Measurements from ENCODE around the gene DNMT1.

The DNMT1 gene

DNA sequence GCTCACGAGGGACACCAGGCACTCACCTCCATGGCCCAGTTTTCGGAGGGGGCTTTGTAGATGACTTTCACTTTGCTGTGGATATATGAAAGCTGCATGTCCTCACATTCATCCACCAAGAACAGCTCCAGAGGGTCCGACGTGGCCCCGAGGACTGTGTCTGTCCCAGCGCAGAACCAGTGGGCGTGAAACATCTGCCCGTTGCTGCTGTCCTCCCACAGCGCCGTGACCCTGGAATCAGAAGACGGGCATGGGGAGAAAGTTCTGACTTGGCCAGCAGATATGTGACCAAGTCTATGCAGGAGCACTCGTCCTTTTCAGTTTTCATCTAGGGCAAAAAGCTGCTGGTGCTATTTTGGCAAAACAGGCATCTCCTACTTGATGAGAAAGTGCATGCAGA lies 45.3 kb downstream of the DNMT1 start:
- Mint-ChIP-seq H3K27ac (no peak overlapping the region), H3K4me1 (ENCODE audit: low read depth) (peaks cover 8% of the 10 kb centered on the region), H3K9me3 (no peaks in the 10 kb centered on the region), H3K27me3 (no peaks in the 10 kb centered on the region), H3K4me3 (no peak overlapping the region), H3K36me3 (ENCODE audit: low read depth) (peaks cover 87% of the 10 kb centered on the region)

DNA sequence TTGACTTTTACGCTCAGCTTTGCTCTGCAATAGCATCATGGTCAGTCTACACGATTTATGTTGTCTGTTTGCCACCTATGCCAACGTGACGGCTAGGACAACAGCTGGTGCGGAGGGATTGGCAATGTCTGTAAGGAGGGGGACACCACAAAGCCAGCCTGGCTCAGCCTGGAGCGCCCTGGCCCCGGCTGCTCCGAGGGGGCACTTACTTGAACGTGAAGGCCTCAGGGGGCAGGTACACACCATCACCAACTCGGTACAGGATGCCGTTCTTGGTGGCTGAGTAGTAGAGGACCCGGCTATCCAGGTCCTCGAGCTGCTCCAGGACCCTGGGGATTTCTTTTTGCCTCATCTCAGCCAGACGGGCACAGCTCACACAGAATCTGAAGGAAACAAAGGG lies 48.6 kb downstream of the DNMT1 start:
- Mint-ChIP-seq H3K4me3 (no peak overlapping the region), H3K36me3 (ENCODE audit: low read depth) (peaks cover 80% of the 10 kb centered on the region), H3K4me1 (ENCODE audit: low read depth) (peaks cover 18% of the 10 kb centered on the region), H3K9me3 (no peaks in the 10 kb centered on the region), H3K27ac (no peak overlapping the region), H3K27me3 (no peaks in the 10 kb centered on the region)

DNA sequence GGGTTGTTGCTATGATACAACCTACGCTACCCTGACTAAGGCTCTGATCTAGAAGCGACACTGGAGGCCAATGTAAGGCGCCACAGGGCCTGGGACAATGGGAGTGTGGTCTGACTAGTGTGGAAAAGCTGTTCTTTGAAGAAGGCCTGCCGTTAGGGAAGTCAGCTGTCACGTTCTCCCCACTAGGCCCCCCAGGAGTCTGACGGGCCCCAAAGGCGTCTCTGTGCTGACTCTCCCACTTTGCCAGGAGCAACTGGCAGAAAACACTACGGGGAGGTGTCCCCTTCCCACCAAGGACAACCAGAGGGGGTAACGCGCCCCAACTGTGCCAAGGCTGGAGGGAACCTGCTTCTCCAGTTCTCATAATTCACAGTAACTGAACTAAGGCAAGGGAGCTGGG lies 49.7 kb downstream of the DNMT1 start:
- Mint-ChIP-seq H3K4me1 (ENCODE audit: low read depth) (peaks cover 18% of the 10 kb centered on the region), H3K4me3 (no peak overlapping the region), H3K27ac (no peak overlapping the region), H3K27me3 (no peaks in the 10 kb centered on the region), H3K36me3 (ENCODE audit: low read depth) (peaks cover 76% of the 10 kb centered on the region), H3K9me3 (no peaks in the 10 kb centered on the region)

DNA sequence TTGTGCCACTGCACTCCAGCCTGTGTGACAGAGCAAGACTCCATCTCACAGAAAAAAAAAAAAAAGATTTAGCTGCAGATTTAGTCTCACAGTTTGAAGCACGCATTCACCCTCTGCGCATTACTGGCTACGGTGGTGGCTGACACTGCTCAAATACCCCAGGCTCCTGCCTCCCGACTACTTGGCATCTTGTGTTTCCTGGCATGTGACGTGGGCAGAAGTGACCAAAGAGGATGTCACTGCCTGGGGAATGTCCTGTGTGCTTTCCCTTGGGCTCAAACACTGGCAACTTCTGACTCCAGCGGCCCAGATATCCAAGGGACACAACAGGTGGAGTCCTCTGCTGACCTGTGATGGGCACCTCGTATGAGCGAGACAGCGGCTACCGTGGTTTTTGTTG lies 50.4 kb downstream of the DNMT1 start:
- Mint-ChIP-seq H3K27ac (no peak overlapping the region), H3K4me3 (no peak overlapping the region), H3K36me3 (ENCODE audit: low read depth) (peaks cover 74% of the 10 kb centered on the region)

DNA sequence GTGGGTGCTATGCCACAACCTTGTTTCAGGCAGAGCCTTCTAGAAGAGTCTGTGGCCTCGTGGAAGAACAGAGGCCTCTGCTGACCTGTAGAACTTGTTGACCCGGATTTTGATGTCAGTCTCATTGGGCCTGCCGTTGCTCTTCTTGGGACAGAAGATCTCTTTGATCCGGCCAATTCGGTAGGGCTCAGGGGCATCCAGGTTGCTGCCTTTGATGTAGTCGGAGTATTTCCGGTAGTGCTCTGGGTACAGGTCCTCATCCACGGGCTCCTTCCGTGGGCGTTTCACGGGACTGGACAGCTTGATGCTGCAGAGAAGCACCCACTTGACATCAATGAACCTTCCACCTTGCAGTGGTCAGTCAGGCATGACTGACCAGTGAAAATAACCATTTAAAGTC lies 51.1 kb downstream of the DNMT1 start:
- H3K36me3 Mint-ChIP-seq (ENCODE audit: low read depth): peaks cover 78% of the 10 kb centered on the region
- peaks cover 18% of the 10 kb centered on the region for H3K4me1 Mint-ChIP-seq (ENCODE audit: low read depth)
- no peaks in the 10 kb centered on the region for H3K9me3 Mint-ChIP-seq
- H3K27me3 Mint-ChIP-seq: no peaks in the 10 kb centered on the region
- peak overlapping the region; percentile 49 for H3K27ac Mint-ChIP-seq
- H3K4me3 Mint-ChIP-seq: no peak overlapping the region

More for the DNA sequence above, 50.4 kb downstream of the DNMT1 start:
- H3K4me1 Mint-ChIP-seq (ENCODE audit: low read depth): peaks cover 18% of the 10 kb centered on the region
- H3K9me3 Mint-ChIP-seq: no peaks in the 10 kb centered on the region
- no peaks in the 10 kb centered on the region for H3K27me3 Mint-ChIP-seq

DNA sequence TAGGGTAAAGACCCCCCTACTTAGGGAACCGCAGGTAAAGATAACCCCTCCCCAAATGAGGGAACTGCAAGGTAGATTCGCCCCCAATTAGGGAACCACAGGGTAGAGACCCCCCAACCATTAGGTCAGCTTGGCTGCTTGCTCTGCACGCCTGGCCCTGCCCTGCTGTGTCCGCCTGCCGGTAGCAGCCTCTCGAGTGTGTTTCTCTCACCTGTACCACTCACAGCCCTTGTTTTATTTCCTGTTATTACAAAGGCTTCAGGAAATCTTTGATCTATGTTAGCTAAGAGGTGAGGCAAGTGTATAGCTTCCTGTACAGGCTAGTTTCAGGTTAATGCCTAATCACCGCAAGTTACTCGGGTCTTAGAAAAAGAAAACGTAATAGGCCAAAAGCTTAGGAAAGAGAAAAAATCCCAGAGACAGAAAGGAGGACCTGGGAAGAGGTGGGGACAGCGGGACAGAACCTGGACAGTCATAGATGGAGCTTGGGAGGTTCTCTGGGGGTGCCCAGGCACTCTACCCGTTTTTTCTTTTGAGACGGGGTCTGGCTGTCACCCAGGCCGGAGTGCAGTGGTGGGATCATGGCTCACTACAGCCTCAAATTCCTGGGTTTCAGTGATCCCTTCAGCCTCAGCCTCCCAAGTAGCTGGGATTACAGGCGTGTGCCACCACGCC lies 51.9 kb downstream of the DNMT1 start:
- peaks cover 76% of the 10 kb centered on the region for H3K36me3 Mint-ChIP-seq (ENCODE audit: low read depth)

DNA sequence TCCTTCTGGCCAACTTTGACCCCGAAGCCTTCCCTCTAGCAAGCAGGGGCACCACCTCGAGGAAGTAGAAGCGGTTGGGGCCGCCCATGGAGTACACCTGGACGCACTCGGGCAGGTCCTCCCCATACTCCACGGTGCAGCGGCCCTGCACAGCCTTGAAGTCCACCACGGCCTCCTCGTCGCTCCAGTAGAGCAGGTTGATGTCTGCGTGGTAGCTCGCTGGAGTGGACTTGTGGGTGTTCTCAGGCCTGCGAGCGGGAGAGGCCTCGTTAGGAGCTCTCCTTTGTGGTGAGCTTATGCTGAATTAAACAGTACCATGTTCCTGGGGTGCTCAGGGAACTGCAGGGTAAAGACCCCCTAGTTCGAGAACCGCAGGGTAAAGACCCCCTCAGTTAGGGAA lies 52.8 kb downstream of the DNMT1 start:
- Mint-ChIP-seq H3K4me3 (no peak overlapping the region), H3K27ac (peak overlapping the region; percentile 11), H3K4me1 (ENCODE audit: low read depth) (peaks cover 18% of the 10 kb centered on the region), H3K27me3 (no peaks in the 10 kb centered on the region), H3K9me3 (no peaks in the 10 kb centered on the region), H3K36me3 (ENCODE audit: low read depth) (peaks cover 79% of the 10 kb centered on the region)

More for the DNA sequence above, 51.9 kb downstream of the DNMT1 start:
- no peaks in the 10 kb centered on the region for H3K27me3 Mint-ChIP-seq
- H3K4me1 Mint-ChIP-seq (ENCODE audit: low read depth): peaks cover 18% of the 10 kb centered on the region
- H3K27ac Mint-ChIP-seq: peak overlapping the region; percentile 74
- H3K4me3 Mint-ChIP-seq: no peak overlapping the region
- no peaks in the 10 kb centered on the region for H3K9me3 Mint-ChIP-seq

DNA sequence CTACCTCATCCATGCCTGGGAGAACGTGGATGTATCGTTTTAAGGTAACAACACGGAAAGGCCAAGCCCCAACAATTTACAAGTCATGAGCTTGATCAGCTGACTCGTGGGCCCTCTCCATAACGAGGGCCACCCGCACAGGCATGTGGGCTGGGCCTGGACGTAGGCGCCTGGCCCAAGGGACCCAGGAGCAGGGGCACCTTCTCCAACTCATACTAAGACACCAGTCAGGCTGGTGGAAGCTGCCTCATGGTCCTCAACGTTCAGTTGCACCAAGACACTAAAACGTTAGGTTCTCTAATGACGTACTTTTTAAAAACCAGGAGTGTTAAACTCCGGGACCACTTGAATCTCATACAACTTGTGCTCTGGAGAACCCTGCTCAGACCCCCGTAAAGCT lies 53.3 kb downstream of the DNMT1 start:
- peaks cover 77% of the 10 kb centered on the region for H3K36me3 Mint-ChIP-seq (ENCODE audit: low read depth)
- H3K4me3 Mint-ChIP-seq: no peak overlapping the region
- H3K4me1 Mint-ChIP-seq (ENCODE audit: low read depth): peaks cover 18% of the 10 kb centered on the region
- H3K27ac Mint-ChIP-seq: peak overlapping the region; percentile 11
- no peaks in the 10 kb centered on the region for H3K9me3 Mint-ChIP-seq
- H3K27me3 Mint-ChIP-seq: no peaks in the 10 kb centered on the region

DNA sequence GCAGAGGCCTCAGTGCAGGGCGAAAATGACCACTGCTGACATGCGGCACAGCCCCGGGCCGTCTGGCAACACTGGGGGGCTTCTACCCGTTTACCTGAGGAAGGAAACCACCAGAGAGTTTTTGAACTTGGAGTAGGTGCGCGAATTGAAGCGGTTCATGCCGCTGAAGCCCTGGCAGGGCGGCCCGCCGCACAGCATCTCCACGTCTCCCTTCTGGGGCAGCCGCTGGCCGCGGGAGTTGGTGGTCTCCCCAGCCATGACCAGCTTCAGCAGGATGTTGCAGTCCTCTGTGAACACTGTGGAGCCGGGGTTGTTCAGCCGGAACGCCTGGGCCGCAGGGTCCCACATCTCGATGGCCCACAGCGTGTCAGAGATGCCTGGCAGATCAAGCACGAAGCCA lies 54.8 kb downstream of the DNMT1 start:
- H3K4me1 Mint-ChIP-seq (ENCODE audit: low read depth): peaks cover 10% of the 10 kb centered on the region
- H3K27ac Mint-ChIP-seq: no peak overlapping the region
- no peaks in the 10 kb centered on the region for H3K9me3 Mint-ChIP-seq
- no peak overlapping the region for H3K4me3 Mint-ChIP-seq
- peaks cover 65% of the 10 kb centered on the region for H3K36me3 Mint-ChIP-seq (ENCODE audit: low read depth)
- no peaks in the 10 kb centered on the region for H3K27me3 Mint-ChIP-seq

DNA sequence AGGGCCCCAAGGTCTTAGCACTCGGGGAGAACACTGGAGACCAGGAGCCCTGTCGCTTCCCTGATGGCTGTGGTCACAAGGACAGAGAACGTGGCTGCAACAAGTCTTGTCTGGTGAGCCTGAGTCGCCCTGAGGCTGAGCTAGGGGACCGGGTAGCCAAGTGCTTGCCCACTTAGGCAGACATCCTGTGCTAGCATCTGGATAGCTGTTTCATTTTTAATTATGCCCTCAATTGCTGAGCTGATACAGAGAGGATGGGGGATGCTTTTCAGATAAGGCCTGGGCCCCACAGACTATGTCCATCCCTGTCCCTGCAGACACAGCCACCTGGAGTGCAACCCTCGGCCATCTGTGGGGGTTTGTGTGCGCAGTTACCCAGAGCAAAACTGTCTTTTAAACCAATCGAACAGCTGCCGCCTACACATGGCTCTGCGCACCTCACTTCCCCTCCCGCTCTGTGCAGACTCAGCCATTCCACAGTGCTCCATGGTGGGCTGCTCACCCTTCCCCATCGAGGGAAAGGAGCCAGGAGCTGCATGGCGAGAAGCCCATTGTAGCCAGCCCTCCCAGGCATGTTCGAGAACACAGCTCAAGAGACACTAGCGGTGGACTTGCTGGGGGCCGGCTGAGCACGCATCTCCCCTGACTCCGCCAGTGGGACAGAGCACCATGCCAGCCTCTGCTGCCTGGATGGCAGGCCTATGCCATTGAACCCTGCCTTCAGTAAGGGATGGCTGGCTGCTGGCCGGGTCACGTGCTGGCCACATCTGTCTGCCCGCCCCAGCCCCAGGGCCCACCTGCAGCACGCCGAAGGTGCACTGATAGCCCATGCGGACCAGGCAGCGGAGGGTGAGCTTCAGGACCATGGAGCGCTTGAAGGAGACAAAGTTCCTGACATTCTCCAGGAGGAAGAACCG lies 55.6 kb downstream of the DNMT1 start:
- H3K4me3 Mint-ChIP-seq: no peak overlapping the region
- peaks cover 59% of the 10 kb centered on the region for H3K36me3 Mint-ChIP-seq (ENCODE audit: low read depth)
- no peak overlapping the region for H3K27ac Mint-ChIP-seq
- peaks cover 10% of the 10 kb centered on the region for H3K4me1 Mint-ChIP-seq (ENCODE audit: low read depth)
- no peaks in the 10 kb centered on the region for H3K9me3 Mint-ChIP-seq
- H3K27me3 Mint-ChIP-seq: no peaks in the 10 kb centered on the region

DNA sequence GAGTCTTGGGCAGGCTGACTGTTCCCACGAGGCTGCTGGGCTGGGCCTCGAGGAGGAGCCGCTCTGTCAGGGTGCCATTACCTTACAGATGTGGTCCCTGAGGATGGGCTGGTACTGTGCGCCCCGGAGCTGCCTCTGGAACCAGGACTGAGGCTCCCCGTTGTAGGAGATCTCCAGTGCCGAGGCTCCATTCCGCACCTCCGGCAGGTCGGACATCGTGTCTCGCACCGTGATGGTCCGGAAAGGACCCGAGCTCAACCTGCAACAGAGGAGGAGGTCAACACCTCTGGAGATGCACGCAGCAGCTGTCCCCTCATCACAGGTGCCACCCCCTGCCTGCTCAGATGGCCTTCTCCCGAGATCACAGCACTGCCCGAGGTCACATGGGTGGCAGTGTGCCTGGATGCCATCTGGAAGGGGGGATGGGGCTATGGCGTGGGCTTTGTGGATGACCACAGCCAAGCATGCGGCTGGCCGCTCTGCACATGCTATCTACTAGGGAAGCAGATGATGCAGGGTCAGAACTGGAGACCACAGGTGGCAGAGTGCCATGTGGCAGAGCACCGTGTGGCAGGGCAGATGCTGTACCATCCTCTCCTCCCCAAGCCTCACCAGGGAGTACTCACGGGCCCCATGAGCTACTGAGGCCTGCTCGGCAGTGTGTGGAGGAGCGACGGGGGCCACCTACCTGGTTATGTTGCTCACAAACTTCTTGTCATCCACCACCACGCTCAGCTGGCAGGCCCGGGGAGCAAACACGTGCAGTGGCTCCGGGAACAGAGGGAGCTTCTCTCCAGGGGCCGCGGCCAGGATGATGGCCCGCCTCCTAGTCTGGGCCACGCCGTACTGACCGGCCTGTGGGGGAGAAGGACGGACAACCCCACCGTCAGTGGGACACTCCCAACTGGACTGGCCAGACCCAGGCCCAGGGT lies 56.7 kb downstream of the DNMT1 start:
- no peaks in the 10 kb centered on the region for H3K9me3 Mint-ChIP-seq
- no peak overlapping the region for H3K4me3 Mint-ChIP-seq
- no peaks in the 10 kb centered on the region for H3K27me3 Mint-ChIP-seq
- H3K27ac Mint-ChIP-seq: no peak overlapping the region
- H3K36me3 Mint-ChIP-seq (ENCODE audit: low read depth): peaks cover 56% of the 10 kb centered on the region
- H3K4me1 Mint-ChIP-seq (ENCODE audit: low read depth): peaks cover 4% of the 10 kb centered on the region

DNA sequence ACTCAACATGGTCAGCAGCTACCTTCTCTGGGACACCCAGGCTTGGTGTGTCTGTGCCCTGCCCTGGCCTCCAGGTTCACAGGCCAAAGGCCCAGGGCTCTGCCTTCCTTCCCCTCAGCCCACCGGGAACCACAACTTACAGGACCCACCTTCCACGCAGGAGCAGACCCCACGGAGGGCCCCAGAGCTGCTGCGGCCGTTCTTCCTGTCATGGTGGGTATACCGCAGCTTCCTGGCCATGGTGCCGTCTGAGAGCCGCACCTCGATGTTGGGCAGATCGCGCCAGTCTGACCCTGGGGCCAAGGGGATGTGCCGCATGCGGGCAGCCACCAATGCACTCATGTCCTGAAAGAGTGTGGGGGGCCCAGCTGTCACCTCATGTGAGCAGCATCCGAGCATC lies 57.8 kb downstream of the DNMT1 start:
- Mint-ChIP-seq H3K36me3 (ENCODE audit: low read depth) (peaks cover 55% of the 10 kb centered on the region), H3K27ac (no peak overlapping the region), H3K27me3 (no peaks in the 10 kb centered on the region), H3K4me1 (ENCODE audit: low read depth) (no peaks in the 10 kb centered on the region), H3K4me3 (no peak overlapping the region), H3K9me3 (no peaks in the 10 kb centered on the region)

DNA sequence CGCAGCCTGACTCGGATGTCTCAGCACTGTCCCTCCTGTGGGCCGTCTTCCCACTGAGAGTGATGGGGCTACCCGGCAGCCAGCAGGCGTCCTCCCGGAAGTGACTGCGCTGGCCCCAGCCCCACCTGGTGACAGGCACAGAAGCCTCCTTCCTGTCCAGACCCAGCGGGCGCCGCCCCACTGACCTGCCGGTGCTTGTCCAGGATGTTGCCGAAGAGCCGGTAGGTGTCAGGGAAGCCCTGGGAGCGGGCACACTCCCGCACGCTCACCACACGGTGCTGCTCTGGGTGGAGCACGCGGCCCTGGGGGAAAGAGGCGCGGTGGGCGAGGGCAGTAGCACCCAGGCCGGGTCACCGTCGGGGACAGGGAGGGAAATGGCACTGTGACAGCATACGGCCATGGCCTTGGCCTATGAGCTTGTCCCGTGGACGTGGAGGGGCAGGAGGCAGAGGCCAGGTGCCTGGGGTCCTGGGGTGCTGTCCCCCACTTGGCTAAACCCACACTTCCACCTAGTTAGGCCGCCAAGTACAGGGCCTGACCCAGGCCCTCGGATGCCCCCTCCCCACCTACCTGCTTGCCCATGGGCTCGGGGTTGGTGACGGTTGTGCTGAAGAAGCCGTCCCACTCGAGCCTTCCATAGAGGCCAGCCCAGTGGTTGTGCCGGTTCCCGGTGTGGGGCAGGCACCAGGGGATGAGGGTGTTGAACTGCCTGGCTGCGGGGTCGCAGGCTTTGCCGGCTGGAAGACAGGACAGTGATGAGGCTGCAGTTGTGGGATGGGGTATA lies 59.0 kb downstream of the DNMT1 start:
- H3K36me3 Mint-ChIP-seq (ENCODE audit: low read depth): peaks cover 47% of the 10 kb centered on the region
- no peak overlapping the region for H3K4me3 Mint-ChIP-seq
- H3K9me3 Mint-ChIP-seq: no peaks in the 10 kb centered on the region
- no peak overlapping the region for H3K27ac Mint-ChIP-seq
- no peaks in the 10 kb centered on the region for H3K27me3 Mint-ChIP-seq
- H3K4me1 Mint-ChIP-seq (ENCODE audit: low read depth): no peaks in the 10 kb centered on the region

DNA sequence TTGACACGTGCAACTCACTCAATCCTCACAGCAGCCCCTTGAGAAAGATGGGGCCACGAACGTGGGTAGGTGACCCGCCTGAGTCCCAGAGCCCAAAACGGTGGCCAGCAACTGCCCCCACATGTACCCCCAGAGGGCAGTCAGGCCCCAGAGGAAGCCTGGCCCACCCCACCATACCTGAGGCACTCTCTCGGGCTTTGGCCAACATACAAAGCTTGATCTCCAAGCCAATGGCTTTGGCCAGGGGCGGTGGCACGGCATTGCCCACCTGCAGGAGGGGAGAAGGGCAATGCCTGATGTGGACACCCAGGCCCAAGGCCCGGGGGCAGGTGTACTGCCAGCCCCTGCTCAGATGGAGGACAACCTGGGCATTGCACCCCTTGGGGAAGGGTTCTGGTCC lies 60.7 kb downstream of the DNMT1 start:
- Mint-ChIP-seq H3K36me3 (ENCODE audit: low read depth) (peaks cover 44% of the 10 kb centered on the region), H3K4me3 (no peak overlapping the region), H3K9me3 (no peaks in the 10 kb centered on the region), H3K27me3 (no peaks in the 10 kb centered on the region), H3K27ac (no peak overlapping the region), H3K4me1 (ENCODE audit: low read depth) (no peaks in the 10 kb centered on the region)

Measured in stimulated activated naive CD8-positive, alpha-beta T cell treated with anti-CD3 and anti-CD28 coated beads, Interleukin-15, Interleukin-2, amounts not matched to agents 100 ng/mL and 50 ng/mL, for 24 hours (primary cell).